ENCODE data around the gene CNTN5.
"Not testable (repeated sequence)": the region's sequence is repeated elsewhere in the genome, so short reads cannot be mapped to it uniquely, and the experiment has no call there.

CNTN5 gene

GRCh38 chr11:99759787-99760186 lies 739.0 kb downstream of the CNTN5 start:
- no peak for DNase-seq (ENCODE audit: low read depth)

- no peak for DNase-seq (ENCODE audit: low read depth)
Measured at GRCh38 chr11:99766811-99767210, 746.1 kb downstream of the CNTN5 start.

DNA sequence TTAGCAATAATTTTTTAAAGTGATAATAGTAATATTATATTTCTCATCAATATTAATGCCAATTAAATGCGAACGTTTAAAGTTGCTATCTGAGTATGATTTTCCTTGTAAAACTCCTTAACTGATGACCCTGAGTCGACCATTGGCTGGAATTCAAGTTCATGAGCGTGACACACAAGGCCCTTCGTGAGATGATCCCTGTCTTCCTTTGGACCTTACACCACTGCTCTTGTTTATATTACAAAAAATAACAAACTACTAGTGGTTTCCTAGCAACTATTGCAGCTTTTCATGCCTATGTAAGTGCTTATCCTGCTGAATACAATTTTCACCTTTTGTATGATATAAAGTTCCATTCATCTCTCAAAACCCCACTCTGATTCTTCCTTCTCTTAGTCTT lies 752.9 kb downstream of the CNTN5 start:
- no peak for DNase-seq (ENCODE audit: low read depth)

GRCh38 chr11:99781074-99781473 lies 760.3 kb downstream of the CNTN5 start:
- DNase-seq (ENCODE audit: low read depth), result no peak

DNA sequence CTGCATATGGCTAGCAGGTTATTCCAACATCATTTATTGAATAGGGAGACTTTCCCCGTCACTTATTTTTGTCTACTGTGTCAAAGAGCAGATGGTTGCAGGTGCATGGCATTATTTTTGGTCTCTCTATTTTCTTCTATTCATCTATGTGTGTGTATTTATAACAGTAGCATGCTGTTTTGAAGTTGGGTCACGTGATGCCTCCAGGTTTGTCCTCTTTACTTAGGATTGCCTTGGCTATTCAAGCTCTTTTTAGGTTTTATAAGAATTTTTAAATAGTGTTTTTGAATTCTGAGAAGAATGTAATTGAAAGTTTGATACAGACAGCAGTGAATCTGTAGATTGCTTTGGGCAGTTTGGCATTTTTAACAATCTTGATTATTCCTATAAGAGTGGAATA lies 770.6 kb downstream of the CNTN5 start:
- no peak for DNase-seq (ENCODE audit: low read depth)

DNA sequence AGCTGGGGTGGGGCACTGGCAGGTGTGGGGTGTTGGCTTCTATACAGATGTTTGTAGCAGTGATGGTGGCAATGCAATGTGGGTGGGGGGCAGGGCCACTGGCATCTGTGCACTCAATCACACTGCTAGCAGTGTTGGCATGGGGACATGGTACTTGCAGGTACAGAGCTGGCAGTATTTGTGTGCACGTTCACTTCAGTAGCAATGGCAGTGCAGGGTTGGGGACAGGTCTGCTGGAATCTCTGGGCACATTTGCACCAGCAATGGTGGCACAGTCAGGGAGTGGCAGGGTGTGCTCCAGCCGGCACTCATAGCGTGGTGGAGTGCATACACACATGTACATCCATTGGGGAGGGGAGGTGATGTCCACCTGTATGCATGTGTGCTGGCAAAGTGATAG lies 775.2 kb downstream of the CNTN5 start:
- no peak for DNase-seq (ENCODE audit: low read depth)

GRCh38 chr11:99803501-99803900 lies 782.8 kb downstream of the CNTN5 start:
- DNase-seq (ENCODE audit: low read depth), result no peak

- no peak for DNase-seq (ENCODE audit: low read depth)
Measured at GRCh38 chr11:99812516-99812915, 791.8 kb downstream of the CNTN5 start.

- no peak for DNase-seq (ENCODE audit: low read depth)
Measured at GRCh38 chr11:99814021-99814420, 793.3 kb downstream of the CNTN5 start.

DNA sequence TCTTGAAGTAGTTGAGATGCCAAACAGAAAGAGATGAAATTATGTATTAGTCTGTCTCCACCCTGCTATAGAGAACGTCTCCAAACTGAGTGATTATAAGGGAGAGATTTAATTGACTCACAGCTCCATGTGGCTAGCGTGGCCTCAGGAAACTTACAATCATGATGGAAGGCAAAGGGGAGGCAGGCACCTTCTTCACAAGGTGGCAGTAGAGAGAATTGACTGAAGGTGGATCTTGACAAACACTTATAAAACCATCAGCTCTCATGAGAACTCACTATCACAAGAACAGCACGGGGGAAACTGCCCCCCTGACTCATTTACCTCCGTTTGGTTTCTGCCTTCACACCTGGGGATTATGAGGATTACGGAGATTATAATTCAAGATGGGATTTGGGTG lies 794.0 kb downstream of the CNTN5 start:
- DNase-seq (ENCODE audit: low read depth), result no peak

- no peak for DNase-seq (ENCODE audit: low read depth)
Measured at GRCh38 chr11:99818991-99819390, 798.2 kb downstream of the CNTN5 start.

- DNase-seq (ENCODE audit: low read depth), result no peak
Measured at GRCh38 chr11:99822846-99823565, 802.3 kb downstream of the CNTN5 start.

GRCh38 chr11:99836739-99837138 lies 816.0 kb downstream of the CNTN5 start:
- not testable (repeated sequence) for DNase-seq (ENCODE audit: low read depth)

- DNase-seq (ENCODE audit: low read depth), result no peak
Measured at GRCh38 chr11:99841885-99842284, 821.1 kb downstream of the CNTN5 start.

GRCh38 chr11:99865951-99866350 lies 845.2 kb downstream of the CNTN5 start:
- DNase-seq (ENCODE audit: low read depth), result no peak

DNA sequence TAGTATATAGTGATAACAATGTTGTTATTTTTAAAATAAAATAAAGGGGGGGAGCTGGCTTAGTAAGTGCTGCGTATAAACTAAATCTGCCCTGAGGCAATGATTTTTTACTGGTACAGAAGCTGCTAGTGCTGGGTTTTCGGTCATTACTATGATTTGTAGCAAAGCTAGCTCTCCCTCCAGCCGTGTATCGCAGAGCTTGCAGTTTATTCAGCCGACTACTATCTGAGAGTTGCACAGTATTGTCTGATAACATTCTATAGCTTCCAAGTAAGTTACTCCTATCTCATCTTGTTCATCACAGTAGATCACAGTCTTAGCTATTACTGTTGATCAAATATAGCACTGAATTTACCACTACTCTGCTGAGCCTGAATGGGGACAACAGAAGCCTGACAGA lies 860.9 kb downstream of the CNTN5 start:
- DNase-seq (ENCODE audit: low read depth), result no peak

DNA sequence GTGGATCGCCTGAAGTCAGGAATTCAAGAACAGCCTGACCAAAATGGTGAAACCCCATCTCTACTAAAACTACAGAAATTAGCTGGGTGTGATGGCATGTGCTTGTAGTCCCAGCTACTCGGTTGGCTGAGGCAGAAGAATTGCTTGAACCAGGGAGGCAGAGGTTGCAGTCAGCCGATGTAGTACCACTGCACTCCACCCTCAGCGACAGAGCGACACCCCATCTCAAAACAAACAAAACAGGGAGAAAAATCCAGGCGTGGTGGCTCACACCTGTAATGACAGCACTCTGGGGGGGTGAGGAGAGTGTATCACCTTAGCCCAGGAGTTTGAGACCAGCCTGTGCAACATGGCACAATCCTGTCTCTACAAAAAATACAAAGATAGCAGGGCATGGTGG lies 864.0 kb downstream of the CNTN5 start:
- DNase-seq (ENCODE audit: low read depth), result no peak

DNA sequence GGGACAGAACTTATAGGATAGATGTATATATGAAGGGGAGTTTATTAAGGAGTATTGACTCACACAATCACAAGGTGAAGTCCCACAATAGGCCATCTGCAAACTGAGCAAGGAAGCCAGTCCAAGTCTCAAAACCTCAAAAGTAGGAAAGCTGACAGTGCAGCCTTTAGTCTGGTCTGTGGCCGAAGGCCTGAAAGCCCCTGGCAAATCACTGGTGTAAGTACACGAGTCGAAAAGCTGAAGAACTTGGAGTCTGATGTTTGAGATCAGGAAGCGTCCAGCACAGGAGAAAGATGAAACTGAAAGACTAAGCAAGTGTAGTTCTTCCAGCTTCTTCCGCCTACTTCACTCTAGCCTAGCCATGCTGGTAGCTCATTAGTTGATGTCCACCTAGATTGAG lies 866.7 kb downstream of the CNTN5 start:
- DNase-seq (ENCODE audit: low read depth), result no peak

DNA sequence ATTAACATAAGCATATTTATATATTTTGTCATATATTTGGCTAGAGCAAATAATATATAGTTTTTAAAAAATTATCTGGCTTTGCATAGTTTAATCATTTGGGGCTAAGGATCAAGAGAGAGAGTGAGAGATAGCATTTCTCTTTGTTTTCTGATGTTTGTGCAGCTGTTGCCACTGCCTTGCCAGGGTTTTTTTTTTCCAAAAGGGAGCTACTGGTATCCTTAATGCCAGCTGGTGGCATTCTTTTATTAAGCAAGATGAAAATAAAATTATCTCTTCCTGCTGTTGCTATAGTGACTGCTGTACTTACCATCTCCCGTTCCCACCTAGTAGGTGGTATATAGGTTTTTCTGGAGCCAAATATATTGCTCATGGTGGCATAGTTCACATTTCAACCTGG lies 873.1 kb downstream of the CNTN5 start:
- DNase-seq (ENCODE audit: low read depth), result no peak

DNA sequence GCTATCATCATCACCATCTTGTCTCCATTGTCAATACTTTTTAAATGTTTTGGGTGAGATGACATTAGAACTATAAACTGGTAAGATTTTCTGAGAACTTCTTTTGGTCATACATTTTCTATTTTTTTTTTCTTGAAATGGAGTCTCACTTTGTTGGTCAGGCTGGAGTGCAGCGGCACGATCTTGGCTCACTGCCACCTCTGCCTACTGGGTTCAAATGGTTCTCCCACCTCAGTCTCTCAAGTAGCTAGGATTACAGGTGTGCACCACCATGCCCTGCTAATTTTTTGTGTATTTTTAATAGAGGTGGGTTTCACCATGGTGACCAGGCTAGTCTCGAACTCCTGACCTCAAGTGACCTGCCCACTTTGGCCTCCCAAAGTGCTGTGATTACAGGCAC lies 880.4 kb downstream of the CNTN5 start:
- DNase-seq (ENCODE audit: low read depth), result no peak

DNA sequence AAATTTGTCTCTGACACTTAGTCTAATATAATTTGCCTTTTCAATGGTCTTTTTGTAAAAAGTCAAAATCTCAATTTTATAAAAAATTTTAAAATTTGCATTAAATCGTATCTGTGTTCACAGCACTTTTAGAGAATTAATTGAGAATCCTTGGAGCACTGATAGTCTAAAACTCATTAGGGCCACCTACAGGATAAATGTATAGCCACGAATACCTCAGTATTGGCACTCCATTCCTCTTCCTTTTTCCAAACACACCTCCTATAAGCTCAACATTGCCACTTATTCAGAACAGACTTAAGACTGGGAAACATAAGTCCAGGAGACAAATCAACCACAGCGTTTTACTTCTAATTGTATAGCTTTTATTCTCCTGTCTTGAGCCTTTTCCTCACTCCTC lies 890.4 kb downstream of the CNTN5 start:
- no peak for DNase-seq (ENCODE audit: low read depth)

DNA sequence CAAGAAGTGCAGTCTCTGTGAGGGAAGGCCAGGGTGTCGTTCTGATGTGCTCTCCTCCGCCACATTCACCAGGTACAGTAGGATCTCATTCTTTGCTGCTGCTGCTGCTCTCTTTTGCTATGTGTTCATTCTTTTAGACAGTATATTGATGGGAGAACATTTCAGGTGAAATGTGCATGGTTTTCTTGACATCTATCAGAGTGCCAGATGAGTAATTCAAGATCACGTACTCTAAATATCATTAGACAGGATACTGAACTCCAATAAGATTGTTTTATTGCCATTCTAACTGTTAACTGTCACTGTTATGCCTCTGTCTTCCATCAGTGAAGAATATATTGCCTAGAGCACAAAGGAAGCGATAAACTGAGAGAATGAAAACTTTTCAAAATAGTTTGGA lies 895.3 kb downstream of the CNTN5 start:
- DNase-seq (ENCODE audit: low read depth), result no peak

DNA sequence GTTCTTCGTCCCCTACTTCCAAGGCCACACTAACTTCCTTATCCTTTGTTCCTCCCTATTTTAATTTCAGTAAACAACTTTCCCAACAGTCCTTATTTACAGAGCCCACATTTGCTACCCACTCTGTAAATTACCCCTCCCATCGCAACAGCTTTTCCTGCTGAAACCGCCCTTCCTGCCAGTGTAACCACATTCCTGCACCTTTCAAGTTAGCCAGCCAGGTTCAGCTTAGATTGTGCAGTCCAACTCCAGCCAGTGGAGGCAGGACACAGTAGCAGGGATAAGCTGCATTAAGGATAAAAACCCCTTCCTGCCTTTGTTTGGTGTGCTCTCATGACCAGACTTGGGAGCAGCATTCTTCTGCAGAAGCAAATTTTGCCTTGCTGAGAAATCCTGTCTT lies 898.0 kb downstream of the CNTN5 start:
- DNase-seq (ENCODE audit: low read depth), result no peak

DNA sequence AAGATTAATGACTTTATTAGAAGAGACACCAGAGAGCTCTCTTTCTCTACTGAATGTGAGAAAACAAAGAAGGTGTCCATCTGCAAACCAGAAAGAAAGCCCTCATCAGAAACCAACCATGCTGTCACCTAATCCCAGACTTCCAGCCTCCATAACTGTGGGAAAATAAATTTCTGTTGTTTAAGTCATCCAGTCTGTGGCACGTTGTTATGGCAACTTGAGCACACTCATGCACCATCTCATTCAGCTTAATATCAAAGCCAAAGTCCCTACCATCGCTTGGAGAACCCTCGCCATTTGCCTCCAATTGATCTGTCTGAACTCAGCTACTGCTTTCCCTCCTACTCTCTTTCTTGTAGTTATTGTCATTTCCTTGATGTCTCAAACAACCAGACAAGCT lies 900.2 kb downstream of the CNTN5 start:
- no peak for DNase-seq (ENCODE audit: low read depth)

GRCh38 chr11:99925968-99926367 lies 905.2 kb downstream of the CNTN5 start:
- no peak for DNase-seq (ENCODE audit: low read depth)

Measured in EH (cell line).